Stimulated activated naive CD8-positive, alpha-beta T cell treated with anti-CD3 and anti-CD28 coated beads, Interleukin-15, Interleukin-2, amounts not matched to agents 100 U/mL and 50 U/mL, for 24 hours (primary cell): ENCODE results near the gene METRNL.
"Not testable (repeated sequence)": the region's sequence is repeated elsewhere in the genome, so short reads cannot be mapped to it uniquely, and the experiment has no call there.

Experiments
- ATAC-seq: fragments of 150-1000 bp; cut with Tn5 transposase; one replicate; pipeline ENCODE4 v1.10.0; 2021
- DNase-seq: peaks from one replicate; pipeline ENCODE4 v3.0.0; 2021

Gene METRNL

GRCh38 chr17:83108709-83109108, 29.3 kb downstream of the METRNL start:
- ATAC-seq = no peak

GRCh38 chr17:83109386-83109785, 30.0 kb downstream of the METRNL start:
- ATAC-seq (no peak), DNase-seq (no peak)

More at GRCh38 chr17:83108709-83109108, 29.3 kb downstream of the METRNL start:
- no peak for DNase-seq

- no peak for ATAC-seq
Observed at GRCh38 chr17:83109793-83110645, 30.6 kb downstream of the METRNL start.

GRCh38 chr17:83110735-83111134, 31.3 kb downstream of the METRNL start:
- DNase-seq (no peak), ATAC-seq (no peak)

More at GRCh38 chr17:83109793-83110645, 30.6 kb downstream of the METRNL start:
- DNase-seq = no peak

GRCh38 chr17:83111516-83112282, 32.3 kb downstream of the METRNL start:
- DNase-seq (no peak), ATAC-seq (no peak)

- DNase-seq (no peak), ATAC-seq (no peak)
Observed at GRCh38 chr17:83113381-83113780, 34.0 kb downstream of the METRNL start.

GRCh38 chr17:83113792-83114191, 34.4 kb downstream of the METRNL start:
- ATAC-seq = no peak
- no peak for DNase-seq

GRCh38 chr17:83114706-83115105, 35.3 kb downstream of the METRNL start:
- ATAC-seq (no peak), DNase-seq (no peak)

GRCh38 chr17:83115202-83115651, 35.8 kb downstream of the METRNL start:
- ATAC-seq (no peak), DNase-seq (no peak)

GRCh38 chr17:83115832-83116231, 36.4 kb downstream of the METRNL start:
- ATAC-seq = no peak

GRCh38 chr17:83116311-83116771, 36.9 kb downstream of the METRNL start:
- ATAC-seq = no peak
- no peak for DNase-seq

More at GRCh38 chr17:83115832-83116231, 36.4 kb downstream of the METRNL start:
- no peak for DNase-seq

- no peak for ATAC-seq
- no peak for DNase-seq
Observed at GRCh38 chr17:83116783-83117555, 37.6 kb downstream of the METRNL start.

GRCh38 chr17:83117583-83117982, 38.2 kb downstream of the METRNL start:
- DNase-seq (no peak), ATAC-seq (no peak)

GRCh38 chr17:83118071-83118841, 38.8 kb downstream of the METRNL start:
- DNase-seq (no peak), ATAC-seq (no peak)

- DNase-seq (peak; percentile 40), ATAC-seq (peak; percentile 64)
Observed at GRCh38 chr17:83119987-83120864, 40.8 kb downstream of the METRNL start.

- not testable (repeated sequence) for ATAC-seq
- peak; percentile 0 for DNase-seq
Observed at GRCh38 chr17:83121473-83121872, 42.1 kb downstream of the METRNL start.

GRCh38 chr17:83121921-83122820, 42.8 kb downstream of the METRNL start:
- no peak for ATAC-seq
- peak; percentile 2 for DNase-seq

GRCh38 chr17:83122834-83123233, 43.4 kb downstream of the METRNL start:
- no peak for DNase-seq
- no peak for ATAC-seq
